GDM1 (cell line): ENCODE measurements around the gene KLHL11.
"Not testable (repeated sequence)": the region's sequence is repeated elsewhere in the genome, so short reads cannot be mapped to it uniquely, and the experiment has no call there.

Source experiments
- DNase-seq: peaks from one replicate; lab custom pipeline; 2025; lab: John Stamatoyannopoulos, UW

The KLHL11 gene

GRCh38 chr17:41888332-41888965 is 23.2 kb upstream of the KLHL11 start:
- DNase-seq = no peak

GRCh38 chr17:41885733-41886132 is 20.5 kb upstream of the KLHL11 start:
- DNase-seq = no peak

- no peak for DNase-seq
Observed at GRCh38 chr17:41882756-41883155, 17.5 kb upstream of the KLHL11 start.

- DNase-seq = no peak
Observed at GRCh38 chr17:41880130-41880529, 14.9 kb upstream of the KLHL11 start.

GRCh38 chr17:41874293-41874670 is 9.1 kb upstream of the KLHL11 start:
- DNase-seq = not testable (repeated sequence)

- DNase-seq = no peak
Observed at GRCh38 chr17:41873559-41874292, 8.5 kb upstream of the KLHL11 start.

GRCh38 chr17:41871789-41872188 is 6.6 kb upstream of the KLHL11 start:
- no peak for DNase-seq

GRCh38 chr17:41870627-41871026 is 5.4 kb upstream of the KLHL11 start:
- DNase-seq = no peak

- DNase-seq = no peak
Observed at GRCh38 chr17:41870097-41870496, 4.9 kb upstream of the KLHL11 start.

GRCh38 chr17:41869426-41869825 is 4.2 kb upstream of the KLHL11 start:
- DNase-seq = no peak

- DNase-seq = no peak
Observed at GRCh38 chr17:41868568-41868967, 3.3 kb upstream of the KLHL11 start.

GRCh38 chr17:41865596-41865893 is 322 bp upstream of the KLHL11 start:
- no peak for DNase-seq

GRCh38 chr17:41864498-41864835 is 756 bp downstream of the KLHL11 start:
- DNase-seq = no peak

GRCh38 chr17:41863074-41863848 is 2.0 kb downstream of the KLHL11 start:
- no peak for DNase-seq

- no peak for DNase-seq
Observed at GRCh38 chr17:41860254-41860931, 4.8 kb downstream of the KLHL11 start.

GRCh38 chr17:41851382-41851781 is 13.8 kb downstream of the KLHL11 start:
- not testable (repeated sequence) for DNase-seq

- no peak for DNase-seq
Observed at GRCh38 chr17:41849251-41849990, 15.8 kb downstream of the KLHL11 start.

GRCh38 chr17:41848788-41849187 is 16.4 kb downstream of the KLHL11 start:
- no peak for DNase-seq

- no peak for DNase-seq
Observed at GRCh38 chr17:41844971-41845370, 20.3 kb downstream of the KLHL11 start.

- DNase-seq = not testable (repeated sequence)
Observed at GRCh38 chr17:41840781-41841180, 24.4 kb downstream of the KLHL11 start.

- DNase-seq = not testable (repeated sequence)
Observed at GRCh38 chr17:41839448-41839847, 25.8 kb downstream of the KLHL11 start.
